CD4-positive, alpha-beta T cell treated with Interleukin-10 for 1 hour (primary cell): ENCODE measurements around the gene P2RX4.
A peak's percentile ranks its signal among the peaks of the same experiment; 100 is the strongest.
"Not testable (repeated sequence)": the region's sequence is repeated elsewhere in the genome, so short reads cannot be mapped to it uniquely, and the experiment has no call there.

Source experiments
- DNase-seq: peaks from one replicate; pipeline ENCODE4 v3.0.0-alpha.2; 2020

P2RX4 gene, protein sequence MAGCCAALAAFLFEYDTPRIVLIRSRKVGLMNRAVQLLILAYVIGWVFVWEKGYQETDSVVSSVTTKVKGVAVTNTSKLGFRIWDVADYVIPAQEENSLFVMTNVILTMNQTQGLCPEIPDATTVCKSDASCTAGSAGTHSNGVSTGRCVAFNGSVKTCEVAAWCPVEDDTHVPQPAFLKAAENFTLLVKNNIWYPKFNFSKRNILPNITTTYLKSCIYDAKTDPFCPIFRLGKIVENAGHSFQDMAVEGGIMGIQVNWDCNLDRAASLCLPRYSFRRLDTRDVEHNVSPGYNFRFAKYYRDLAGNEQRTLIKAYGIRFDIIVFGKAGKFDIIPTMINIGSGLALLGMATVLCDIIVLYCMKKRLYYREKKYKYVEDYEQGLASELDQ

DNA sequence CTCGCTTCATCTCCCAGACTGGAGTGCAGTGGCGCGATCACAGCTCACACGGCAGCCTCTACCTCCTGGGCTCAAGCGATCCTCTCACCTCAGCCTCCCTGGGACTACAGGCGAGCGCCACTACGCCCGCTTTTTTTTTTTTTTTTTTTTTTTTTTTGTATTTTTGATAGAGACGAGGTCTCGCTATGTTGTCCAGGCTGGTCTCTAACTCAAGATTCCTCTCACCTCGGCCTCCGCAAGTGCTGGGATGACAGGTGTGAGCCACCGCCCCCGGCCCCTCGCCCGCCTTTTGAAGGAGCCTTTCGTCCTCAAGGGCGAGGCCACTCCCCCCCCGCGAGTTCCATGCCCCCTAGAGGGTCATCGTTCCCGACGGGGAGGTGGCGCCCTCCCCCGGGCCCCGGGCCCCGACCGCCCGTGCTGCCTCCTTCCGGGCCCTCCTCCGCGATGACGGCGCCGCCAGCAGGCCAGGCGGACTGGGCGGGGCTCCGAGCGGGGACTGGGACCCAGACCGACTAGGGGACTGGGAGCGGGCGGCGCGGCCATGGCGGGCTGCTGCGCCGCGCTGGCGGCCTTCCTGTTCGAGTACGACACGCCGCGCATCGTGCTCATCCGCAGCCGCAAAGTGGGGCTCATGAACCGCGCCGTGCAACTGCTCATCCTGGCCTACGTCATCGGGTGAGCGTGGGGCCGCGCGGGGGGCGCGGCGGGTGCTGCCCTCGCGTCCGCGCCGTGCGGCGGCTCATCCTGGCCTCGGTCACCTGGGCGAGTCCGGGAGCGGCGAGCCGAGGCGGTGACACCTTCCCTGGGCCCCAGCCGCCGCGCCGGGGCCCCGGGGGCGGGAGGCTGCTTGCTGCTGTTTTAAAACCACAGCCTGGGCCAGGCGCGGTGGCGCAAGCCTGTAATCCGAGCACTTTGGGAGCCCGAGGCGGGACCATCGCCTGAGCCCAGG lies at the start of gene P2RX4:
Gene P2RX4 (plus strand): TSS at position 506 of the 949 bp plus-strand sequence. CDS start 36 bp downstream, at position 542.
- DNase-seq = peak; percentile 90

DNA sequence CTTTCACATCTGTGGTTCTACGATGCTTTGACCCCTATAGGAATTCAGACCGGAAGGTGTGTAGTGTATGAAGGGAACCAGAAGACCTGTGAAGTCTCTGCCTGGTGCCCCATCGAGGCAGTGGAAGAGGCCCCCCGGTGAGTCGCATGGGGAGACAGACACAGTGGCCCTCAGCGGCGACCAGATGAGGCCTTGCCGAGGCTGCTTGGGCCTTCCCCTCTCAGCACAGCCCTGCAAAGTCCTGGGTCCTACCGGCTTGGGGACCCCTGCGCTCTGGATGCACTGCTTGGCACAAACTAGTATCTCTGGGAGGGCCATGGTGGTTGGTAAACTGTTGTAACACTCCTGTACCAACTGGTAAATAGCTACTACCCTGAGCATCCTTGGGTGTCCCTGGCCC lies 47.5 kb upstream of the P2RX4 start:
- no peak for DNase-seq

DNA sequence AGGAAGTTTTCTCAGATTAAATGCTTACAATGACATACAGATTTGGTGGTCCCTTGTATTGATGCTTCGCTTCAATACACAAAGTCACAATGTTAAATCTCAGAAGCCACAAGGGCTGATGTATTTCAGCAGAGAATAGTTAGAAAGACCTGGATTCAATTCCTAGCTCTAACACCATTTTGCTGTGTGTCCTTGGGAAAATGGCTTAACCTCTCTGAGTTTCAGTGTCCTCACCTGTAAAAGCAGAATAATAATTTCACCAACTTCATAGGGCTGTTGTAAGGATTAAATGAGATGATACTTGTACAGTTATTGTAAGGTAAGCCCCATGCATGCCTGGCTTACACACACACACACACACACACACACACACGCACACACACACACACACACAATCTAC lies 46.9 kb upstream of the P2RX4 start:
- DNase-seq = no peak

DNA sequence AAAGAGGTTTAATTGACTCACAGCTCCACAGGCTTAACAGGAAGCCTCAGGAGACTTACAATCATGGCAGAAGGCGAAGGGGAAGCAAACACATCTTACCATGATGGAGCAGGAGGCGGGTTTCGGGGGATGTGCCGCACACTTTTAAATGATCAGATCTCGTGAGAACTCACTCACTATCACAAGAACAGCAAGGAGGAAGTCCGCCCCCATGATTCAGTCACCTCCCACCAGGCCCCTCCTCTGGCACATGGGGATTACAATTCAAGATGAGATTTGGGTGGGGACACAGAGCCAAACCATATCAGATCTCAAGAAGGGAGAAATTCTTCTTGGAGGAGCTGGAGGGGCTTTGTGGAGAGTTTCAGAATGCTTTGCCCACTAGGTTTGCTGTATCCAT lies 45.1 kb upstream of the P2RX4 start:
- DNase-seq = not testable (repeated sequence)

DNA sequence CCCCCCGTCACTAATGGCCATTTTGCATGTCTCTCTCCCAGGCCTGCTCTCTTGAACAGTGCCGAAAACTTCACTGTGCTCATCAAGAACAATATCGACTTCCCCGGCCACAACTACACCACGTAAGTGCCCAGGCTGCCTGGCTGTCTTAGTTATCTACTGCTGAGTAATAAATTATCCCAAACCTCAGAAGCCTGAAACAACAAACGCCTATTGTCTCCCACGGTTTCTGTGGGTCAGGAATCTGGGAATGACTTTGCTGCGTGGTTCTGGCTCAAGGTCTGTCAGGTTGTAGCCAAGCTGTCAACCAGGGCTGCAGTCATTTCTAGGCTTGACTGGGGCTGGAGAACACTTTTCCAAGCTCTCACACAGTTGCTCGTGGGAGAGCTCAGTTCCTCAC lies 44.6 kb upstream of the P2RX4 start:
- no peak for DNase-seq

DNA sequence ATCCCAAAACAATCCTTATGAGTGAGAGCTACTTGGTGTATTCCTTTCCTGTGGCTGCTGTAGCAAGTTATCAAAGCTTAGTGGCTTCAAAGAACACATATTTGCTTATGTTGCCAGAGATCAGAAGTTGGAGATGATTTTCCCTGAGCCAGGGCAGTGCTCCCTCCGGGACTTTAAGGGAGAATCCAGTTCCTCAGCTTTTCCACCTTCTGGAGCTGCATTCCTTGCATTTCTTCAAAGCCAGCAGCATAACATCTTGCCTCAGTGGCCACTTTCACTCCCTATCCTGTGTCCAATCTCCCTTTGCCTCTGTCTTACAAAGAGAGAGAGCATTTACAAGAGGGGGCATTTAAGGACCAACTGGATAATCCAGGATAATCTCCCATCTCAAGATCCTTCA lies 43.6 kb upstream of the P2RX4 start:
- no peak for DNase-seq

DNA sequence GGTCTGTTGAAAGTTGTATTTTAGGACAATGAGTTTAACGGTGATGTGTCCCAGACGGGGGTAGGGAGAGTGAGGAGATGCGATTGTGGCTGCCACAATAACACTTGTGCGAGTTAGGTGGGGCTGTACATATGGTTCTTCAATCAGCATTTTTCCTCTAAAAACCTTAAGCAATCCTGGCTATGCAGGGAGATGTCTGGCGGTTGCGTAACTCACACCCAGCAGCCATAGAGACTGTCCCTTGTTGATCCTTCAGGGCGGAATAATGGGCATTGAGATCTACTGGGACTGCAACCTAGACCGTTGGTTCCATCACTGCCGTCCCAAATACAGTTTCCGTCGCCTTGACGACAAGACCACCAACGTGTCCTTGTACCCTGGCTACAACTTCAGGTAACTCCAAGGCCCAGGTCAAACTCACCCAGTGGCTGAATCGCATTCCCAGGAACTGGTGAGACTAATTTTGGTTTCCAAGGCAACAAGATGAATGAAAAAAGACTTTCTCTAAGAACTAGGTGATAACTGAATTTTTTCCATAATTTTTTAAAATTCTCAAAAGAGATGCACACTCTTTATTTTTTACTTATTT lies 42.6 kb upstream of the P2RX4 start:
- no peak for DNase-seq

DNA sequence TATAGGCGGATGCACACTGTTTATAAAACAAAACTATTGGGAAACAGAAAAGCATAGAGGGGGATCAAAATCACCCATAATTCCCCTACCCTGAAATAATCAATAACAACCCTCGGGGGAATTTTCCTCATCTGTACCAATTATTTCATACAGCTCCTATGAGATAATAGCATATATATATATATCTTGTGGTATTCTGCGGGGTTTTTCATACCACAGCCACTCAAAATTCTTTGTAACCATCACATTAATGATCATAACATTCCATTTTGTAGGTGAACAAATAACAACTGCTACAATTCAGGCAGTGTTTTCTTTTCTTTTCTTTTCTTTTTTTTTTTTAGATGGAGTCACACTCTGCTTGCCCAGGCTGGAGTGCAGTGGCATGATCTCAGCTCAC lies 42.0 kb upstream of the P2RX4 start:
- DNase-seq = no peak

DNA sequence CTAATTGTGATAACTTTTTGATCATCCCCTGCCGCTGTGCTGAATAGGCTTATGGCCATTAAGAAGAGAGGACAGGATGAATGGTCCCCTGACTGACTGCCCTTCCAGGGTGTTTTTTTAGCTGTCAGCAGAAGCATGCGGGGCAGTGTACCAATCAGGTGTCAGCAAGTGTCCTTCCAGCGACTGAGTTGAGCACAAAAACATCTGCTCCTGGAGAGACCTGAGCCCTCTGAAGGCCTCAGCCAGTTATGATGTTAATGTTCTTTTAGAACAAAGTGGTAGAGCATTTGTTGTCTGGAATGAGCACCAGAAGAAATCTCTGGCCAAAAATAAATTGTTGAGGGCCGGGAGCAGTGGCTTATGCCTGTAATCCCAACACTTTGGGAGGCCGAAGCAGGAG lies 39.8 kb upstream of the P2RX4 start:
- DNase-seq = no peak

DNA sequence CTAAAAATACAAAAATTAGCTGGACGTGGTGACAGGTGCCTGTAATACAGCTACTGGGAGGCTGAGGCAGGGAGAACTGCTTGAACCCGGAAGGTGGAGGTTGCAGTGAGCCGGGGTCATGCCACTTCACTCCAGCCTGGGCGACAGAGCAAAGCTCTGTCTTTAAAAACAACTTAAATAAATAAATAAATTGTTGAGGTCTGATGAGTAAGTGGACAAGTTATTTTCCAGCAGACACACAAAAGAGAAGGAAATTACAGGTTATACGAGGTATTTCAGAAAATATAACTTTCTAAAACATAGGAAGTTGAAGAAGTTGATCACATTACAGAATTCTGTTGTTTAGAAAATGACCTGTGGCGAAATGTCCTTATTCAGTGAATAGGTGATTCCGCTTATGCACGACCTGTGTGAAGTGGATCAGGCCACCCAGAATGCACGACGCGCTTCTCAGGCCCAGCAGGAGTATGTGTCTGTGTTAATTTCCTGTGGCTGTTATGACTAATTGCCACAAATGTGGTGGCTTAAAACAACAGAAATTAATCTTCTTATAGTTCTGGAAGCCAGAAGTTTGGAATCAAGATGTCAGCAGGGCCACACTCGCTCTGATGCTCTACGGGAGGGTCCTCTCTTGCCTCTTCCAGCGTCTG lies 39.2 kb upstream of the P2RX4 start:
- no peak for DNase-seq

DNA sequence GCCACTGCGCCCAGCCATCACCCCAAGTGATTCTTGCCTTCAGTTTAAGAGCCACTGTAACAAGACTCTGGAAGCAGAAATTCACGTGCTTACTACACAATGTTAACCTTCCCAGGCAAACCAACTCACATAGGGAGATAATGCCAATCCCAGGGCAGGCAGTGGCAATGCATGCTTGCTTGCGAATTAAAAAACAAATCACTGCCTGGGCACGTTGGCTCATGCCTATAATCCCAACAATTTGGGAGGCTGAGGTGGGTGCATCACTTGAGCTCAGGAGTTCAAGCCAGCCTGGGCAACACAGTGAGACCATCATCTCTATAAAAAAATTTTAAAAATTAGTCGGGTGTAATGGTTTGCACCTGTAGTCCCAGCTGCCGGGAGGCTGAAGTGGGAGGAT lies 37.8 kb upstream of the P2RX4 start:
- no peak for DNase-seq

DNA sequence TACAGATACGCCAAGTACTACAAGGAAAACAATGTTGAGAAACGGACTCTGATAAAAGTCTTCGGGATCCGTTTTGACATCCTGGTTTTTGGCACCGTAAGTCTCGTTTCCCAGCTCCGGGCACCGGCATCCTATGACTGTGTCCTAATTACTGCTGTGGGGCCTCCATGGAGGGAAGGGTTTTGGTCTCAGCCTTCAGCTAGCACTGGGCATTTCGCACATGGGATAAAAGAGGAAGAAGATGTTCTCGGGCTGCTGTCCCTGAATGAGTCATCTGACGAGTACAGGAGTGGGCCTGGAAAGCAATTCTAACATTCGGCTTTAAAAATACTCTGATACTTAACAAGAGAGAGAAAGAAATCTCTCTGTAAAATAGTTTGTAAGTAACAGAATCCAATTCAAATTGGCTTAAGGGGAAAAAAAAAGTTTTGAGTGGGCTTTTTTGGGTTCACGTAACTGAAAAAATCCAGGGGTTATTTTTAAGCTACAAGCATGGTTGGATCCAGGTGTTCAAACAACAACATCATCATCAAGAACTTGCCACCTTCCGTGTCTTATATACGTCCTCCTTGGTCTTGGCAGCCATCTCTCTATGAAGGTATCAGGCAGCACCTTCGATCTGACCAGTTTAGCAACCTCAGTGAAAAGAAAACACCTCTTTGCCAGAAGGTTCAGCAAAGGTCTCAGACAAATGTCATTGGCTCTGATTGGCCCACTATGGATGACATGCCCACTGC lies 34.4 kb upstream of the P2RX4 start:
- DNase-seq = peak; percentile 8

DNA sequence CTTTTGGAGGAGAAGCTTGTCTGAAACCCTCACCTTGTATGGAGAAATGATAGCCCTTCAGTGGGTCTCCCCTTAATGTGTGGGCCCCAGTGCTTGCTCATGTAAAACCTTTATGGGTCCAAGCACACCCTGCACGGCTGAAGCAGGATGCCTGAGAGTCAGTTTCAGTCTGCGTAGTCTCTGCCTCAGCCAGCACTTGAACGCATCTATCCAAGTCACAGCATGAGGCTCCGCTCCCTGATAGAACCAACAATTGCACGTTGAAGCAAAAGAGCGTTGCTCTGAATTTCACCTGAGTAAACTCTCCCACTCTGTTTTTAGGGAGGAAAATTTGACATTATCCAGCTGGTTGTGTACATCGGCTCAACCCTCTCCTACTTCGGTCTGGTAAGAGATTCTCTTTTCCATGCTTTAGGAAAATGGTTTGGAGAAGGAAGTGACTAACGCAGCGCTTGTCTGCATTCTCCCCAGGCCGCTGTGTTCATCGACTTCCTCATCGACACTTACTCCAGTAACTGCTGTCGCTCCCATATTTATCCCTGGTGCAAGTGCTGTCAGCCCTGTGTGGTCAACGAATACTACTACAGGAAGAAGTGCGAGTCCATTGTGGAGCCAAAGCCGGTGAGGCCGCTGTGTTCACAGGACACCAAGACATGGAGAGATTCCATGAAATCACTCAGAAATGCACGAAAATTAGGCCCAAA lies 33.0 kb upstream of the P2RX4 start:
- DNase-seq = no peak

DNA sequence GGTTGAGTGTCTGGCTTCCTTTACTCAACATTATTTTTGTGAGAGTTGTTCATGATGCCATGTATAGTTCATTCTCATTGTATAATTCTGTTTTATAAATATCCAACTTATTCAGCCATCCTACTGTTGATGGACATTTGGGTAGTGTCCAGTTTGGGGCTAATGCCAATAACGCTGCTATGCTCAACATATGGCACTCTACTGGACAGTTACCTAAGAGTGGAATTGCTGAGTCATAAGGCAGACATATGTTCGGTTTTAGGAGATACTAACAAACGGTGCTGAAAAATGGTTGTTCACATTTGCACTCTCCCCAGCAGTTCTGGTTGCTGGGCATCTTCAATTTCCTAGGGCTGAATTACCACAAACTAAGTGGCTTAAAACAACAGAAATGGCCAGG lies 28.7 kb upstream of the P2RX4 start:
- no peak for DNase-seq

DNA sequence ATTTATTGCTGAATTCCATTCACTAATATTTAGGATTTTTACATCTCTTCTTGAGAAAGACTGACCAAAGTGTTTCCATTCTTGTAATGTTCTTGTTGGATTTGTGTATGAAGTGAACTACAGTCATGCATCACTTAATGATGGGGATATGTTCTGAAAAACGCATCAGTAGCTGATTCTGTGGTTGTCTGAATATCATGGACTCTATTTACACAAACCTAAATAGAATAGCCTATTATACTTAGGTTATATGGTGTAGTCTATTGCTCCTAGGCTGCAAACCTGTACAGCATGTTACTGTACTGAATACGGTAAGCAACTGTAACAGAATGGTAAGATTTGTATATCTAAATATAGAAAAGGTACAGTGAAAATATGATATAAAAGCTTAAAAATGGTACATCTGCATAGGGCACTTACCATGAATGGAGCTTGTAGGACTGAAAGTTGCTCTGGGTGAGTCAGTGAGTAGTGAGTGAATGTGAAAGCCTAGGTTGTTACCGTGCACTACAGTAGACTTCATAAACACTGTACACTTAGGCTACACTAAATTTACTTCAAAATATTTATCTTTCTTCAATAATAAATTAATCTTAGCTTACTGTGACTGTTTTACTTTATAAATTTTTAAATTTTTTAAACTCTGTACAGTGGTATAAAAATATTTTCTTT lies 27.6 kb upstream of the P2RX4 start:
- no peak for DNase-seq

DNA sequence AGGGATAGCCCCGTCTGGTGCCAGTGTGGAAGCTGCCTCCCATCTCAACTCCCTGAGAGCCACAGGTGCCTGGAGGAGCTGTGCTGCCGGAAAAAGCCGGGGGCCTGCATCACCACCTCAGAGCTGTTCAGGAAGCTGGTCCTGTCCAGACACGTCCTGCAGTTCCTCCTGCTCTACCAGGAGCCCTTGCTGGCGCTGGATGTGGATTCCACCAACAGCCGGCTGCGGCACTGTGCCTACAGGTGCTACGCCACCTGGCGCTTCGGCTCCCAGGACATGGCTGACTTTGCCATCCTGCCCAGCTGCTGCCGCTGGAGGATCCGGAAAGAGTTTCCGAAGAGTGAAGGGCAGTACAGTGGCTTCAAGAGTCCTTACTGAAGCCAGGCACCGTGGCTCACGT lies 25.5 kb upstream of the P2RX4 start:
- no peak for DNase-seq

DNA sequence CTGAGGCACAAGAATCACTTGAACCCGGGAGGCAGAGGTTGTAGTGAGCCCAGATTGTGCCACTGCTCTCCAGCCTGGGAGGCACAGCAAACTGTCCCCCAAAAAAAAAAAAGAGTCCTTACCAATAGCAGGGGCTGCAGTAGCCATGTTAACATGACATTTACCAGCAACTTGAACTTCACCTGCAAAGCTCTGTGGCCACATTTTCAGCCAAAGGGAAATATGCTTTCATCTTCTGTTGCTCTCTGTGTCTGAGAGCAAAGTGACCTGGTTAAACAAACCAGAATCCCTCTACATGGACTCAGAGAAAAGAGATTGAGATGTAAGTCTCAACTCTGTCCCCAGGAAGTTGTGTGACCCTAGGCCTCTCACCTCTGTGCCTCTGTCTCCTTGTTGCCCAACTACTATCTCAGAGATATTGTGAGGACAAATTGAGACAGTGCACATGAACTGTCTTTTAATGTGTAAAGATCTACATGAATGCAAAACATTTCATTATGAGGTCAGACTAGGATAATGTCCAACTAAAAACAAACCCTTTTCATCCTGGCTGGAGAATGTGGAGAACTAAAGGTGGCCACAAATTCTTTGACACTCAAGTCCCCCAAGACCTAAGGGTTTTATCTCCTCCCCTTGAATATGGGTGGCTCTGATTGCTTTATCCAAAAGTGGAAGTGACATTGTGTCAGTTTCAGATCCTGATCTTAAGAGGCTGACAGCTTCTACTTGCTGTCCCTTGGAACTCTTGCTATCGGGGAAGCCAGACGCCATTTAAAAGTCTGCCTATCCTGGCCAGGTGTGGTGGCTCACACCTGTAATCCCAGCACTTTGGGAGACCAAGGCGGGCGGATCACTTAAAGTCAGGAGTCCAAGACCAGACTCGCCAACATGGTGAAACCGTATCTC lies 24.7 kb upstream of the P2RX4 start:
- no peak for DNase-seq

DNA sequence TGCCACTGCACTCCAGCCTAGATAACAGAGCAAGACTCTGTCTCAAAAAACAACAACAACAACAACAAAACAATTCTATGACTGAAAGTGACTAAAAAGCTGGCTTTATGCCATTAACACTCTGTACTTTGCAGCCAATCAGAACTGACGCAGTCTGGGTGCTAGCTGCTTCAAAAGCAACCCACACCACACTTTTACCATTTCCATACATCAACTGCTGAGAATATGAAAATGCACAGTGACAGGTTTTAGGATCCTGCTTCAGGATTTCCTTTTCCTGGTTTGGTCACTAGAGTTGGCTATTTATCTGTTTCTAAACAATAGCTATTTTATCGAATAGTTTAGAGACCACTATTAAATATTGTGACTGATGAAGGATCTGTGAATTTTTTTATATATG lies 23.1 kb upstream of the P2RX4 start:
- no peak for DNase-seq

DNA sequence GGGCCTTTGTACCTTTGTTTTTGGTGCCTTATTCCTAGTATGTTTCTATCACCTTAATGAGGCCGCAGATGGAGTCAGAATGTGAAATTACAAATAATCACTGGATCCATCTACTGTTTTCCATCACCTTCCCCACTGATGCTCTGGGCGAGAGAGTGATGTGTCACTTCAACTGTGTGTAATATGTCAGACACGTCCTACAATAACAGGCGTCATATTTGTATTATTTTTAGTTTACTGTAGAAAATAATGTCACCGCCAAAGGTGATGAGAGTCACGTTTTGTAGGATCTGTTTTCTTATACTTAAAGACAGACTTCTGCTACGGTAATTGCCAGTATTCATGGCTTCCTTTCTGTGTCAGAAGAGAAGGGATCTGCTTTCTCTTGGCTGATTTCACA lies 22.4 kb upstream of the P2RX4 start:
- DNase-seq = no peak

DNA sequence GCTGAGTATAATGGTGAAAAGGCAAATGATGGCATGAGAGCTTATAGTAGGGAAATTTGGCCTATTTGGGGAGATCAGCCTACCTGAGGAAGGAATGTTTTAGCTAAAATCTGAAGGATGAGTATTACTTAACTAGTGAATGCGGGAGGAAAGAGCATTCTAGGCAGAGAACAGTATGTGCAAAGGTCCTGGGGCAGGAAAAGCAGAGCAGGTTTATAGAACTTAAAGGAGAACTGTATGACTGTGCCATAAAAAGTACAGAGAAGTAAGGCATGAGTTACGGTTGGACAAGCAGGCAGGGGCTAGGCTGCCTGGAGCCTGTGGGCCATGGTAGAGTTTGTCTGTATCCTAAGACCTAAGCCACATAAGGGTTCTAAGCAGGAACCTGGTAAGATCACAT lies 21.7 kb upstream of the P2RX4 start:
- DNase-seq = no peak
